B cell (primary cell): ENCODE results near the gene VSTM1.

ENCODE experiments used
- EZH2 ChIP-seq: IDR thresholded peaks from 2 replicates; pipeline ENCODE4 v1.6.1; 2012; ENCODE audit warnings: borderline replicate concordance, low read depth, mild to moderate bottlenecking, moderate library complexity, low read length; ENCODE audit not compliant: insufficient read depth, poor library complexity, severe bottlenecking
- TF ChIP-seq, protein P1 (sequence below): fragments of 200-600 bp; IDR thresholded peaks from one replicate; pipeline ENCODE4 v1.8.0; 2022; ENCODE audit warnings: antibody characterized with exemption, mild to moderate bottlenecking

DNA sequence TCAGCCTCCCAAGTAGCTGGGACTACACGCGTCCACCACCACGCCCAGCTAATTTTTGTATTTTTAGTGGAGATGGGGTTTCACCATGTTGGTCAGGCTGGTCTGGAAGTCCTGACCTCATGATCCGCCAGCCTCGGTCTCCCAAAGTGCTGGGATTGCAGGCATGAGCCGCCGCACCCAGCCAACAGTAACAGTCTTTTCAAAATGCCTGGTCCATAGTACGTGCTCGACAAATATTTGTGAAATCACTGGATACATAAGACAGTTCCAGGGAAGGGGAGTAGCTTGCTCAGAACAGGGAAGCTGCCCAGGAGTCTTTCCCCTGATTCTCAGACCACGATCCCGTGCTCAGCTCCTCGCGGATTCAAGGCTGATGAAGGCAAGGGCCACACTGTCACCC, 41.8 kb downstream of the VSTM1 start:
- TF ChIP-seq, protein P1, sequence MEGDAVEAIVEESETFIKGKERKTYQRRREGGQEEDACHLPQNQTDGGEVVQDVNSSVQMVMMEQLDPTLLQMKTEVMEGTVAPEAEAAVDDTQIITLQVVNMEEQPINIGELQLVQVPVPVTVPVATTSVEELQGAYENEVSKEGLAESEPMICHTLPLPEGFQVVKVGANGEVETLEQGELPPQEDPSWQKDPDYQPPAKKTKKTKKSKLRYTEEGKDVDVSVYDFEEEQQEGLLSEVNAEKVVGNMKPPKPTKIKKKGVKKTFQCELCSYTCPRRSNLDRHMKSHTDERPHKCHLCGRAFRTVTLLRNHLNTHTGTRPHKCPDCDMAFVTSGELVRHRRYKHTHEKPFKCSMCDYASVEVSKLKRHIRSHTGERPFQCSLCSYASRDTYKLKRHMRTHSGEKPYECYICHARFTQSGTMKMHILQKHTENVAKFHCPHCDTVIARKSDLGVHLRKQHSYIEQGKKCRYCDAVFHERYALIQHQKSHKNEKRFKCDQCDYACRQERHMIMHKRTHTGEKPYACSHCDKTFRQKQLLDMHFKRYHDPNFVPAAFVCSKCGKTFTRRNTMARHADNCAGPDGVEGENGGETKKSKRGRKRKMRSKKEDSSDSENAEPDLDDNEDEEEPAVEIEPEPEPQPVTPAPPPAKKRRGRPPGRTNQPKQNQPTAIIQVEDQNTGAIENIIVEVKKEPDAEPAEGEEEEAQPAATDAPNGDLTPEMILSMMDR, result no peak
- no peak for TF ChIP-seq EZH2
